Breast epithelium (tissue), 4 donors: ENCODE results near the gene EFNA3. TPM values are rescaled to one million over a fixed set of nuclear protein-coding genes. Genes with fewer than 3 reads are reported as not detected.

Source experiments
- DNase-seq, 2 donors: peaks; one replicate each; pipeline ENCODE4 v3.0.0-alpha.2; 2019; ENCODE audit warnings: low spot score in 2 of 2
- H3K27ac ChIP-seq, 2 donors: fragments of 200-600 bp; sonication (generic) in 1 of 2; one replicate each; pipeline ENCODE4 v1.5.1; 2016 to 2019; ENCODE audit warnings: mild to moderate bottlenecking in 1 of 2
- H3K27me3 ChIP-seq, 2 donors: fragments of 200-600 bp; sonication (generic) in 1 of 2; one replicate each; pipeline versions ENCODE4 v1.5.1 to v1.6.0; 2017 to 2019; ENCODE audit warnings: control low read depth in 1 of 2, mild to moderate bottlenecking in 1 of 2
- H3K36me3 ChIP-seq: fragments of 200-600 bp; one replicate; pipeline ENCODE4 v1.5.1; 2019
- H3K4me1 ChIP-seq, 2 donors: fragments of 200-600 bp; sonication (generic); one replicate each; pipeline ENCODE4 v1.5.1; 2016 to 2019; ENCODE audit warnings: control low read depth in 1 of 2
- H3K4me3 ChIP-seq, 3 donors: fragments of 200-600 bp; sonication (generic); 1 replicate in 2 of 3; 2 replicates in 1 of 3; pipeline ENCODE4 v1.5.1; 2016 to 2019; ENCODE audit warnings: mild to moderate bottlenecking in 3 of 3, moderate library complexity in 2 of 3
- H3K9me3 ChIP-seq, 2 donors: fragments of 200-600 bp; sonication (generic) in 1 of 2; one replicate each; pipeline ENCODE4 v1.5.1; 2016 to 2019; ENCODE audit warnings: control low read depth in 1 of 2
- POLR2A ChIP-seq: fragments of 450-650 bp; IDR thresholded peaks from one replicate; pipeline ENCODE4 v1.6.1; 2016; ENCODE audit warnings: antibody characterized with exemption, mild to moderate bottlenecking, moderate library complexity
- POLR2AphosphoS5 ChIP-seq, 3 donors: sonication (generic); formaldehyde crosslinking; IDR thresholded peaks; one replicate each; pipeline ENCODE4 v1.6.1; 2017; ENCODE audit warnings: antibody characterized with exemption in 3 of 3
- intact Hi-C: fragments of 100-400 bp; cut with DNase I; formaldehyde crosslinking; loops from one replicate; pipeline ENCODE4 v1.15.1; 2023; ENCODE audit warnings: low total_unique reads
- total RNA-seq, 3 donors: library from RNA; depleted of rRNA; stranded (reverse); fragments of >200 nt; gene quantifications; one replicate each; pipeline ENCODE4 v1.1.0, GENCODE V29; 2016
- TF ChIP-seq, protein P1 (sequence below), 3 donors: fragments of 450-650 bp; IDR thresholded peaks; one replicate each; pipeline ENCODE4 v1.5.1; 2016 to 2017; ENCODE audit warnings: antibody characterized with exemption in 3 of 3, mild to moderate bottlenecking in 3 of 3, moderate library complexity in 3 of 3

The EFNA3 gene
- total RNA-seq, 3 donors from 2014 or later: 1.6 to 7.2 (median 6.6) TPM

GRCh38 chr1:155079210-155079486, 511 bp downstream of the EFNA3 start:
- H3K27ac ChIP-seq: peak overlapping the region; percentile 57 to 81
- intact Hi-C loops: no loop called here
- peaks cover 29 to 40% of the 10 kb centered on the region in 2 donors for H3K4me1 ChIP-seq
- no peaks in the 10 kb centered on the region for H3K9me3 ChIP-seq
- H3K36me3 ChIP-seq: no peaks in the 10 kb centered on the region
- DNase-seq: no peak
- H3K27me3 ChIP-seq: peaks cover 16 to 26% of the 10 kb centered on the region in 2 donors
- TF ChIP-seq, protein P1, sequence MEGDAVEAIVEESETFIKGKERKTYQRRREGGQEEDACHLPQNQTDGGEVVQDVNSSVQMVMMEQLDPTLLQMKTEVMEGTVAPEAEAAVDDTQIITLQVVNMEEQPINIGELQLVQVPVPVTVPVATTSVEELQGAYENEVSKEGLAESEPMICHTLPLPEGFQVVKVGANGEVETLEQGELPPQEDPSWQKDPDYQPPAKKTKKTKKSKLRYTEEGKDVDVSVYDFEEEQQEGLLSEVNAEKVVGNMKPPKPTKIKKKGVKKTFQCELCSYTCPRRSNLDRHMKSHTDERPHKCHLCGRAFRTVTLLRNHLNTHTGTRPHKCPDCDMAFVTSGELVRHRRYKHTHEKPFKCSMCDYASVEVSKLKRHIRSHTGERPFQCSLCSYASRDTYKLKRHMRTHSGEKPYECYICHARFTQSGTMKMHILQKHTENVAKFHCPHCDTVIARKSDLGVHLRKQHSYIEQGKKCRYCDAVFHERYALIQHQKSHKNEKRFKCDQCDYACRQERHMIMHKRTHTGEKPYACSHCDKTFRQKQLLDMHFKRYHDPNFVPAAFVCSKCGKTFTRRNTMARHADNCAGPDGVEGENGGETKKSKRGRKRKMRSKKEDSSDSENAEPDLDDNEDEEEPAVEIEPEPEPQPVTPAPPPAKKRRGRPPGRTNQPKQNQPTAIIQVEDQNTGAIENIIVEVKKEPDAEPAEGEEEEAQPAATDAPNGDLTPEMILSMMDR (IDR thresholded peaks at IDR 0.05): no peak
- TF ChIP-seq POLR2AphosphoS5 (IDR thresholded peaks at IDR 0.05) (no peak), POLR2A (no peak)
- peak overlapping the region; percentile 31 to 82 (median 63) for H3K4me3 ChIP-seq

GRCh38 chr1:155079487-155080311, 1.1 kb downstream of the EFNA3 start:
- intact Hi-C loops: no loop called here
- Histone ChIP-seq H3K27ac (peak overlapping the region; percentile 57 to 81), H3K9me3 (no peaks in the 10 kb centered on the region)

GRCh38 chr1:155080312-155081228, 1.9 kb downstream of the EFNA3 start:
- TF ChIP-seq POLR2AphosphoS5 (IDR thresholded peaks at IDR 0.05) (no peak), POLR2A (no peak)
- TF ChIP-seq, protein P1 (IDR thresholded peaks at IDR 0.05): no peak
- H3K36me3 ChIP-seq: no peaks in the 10 kb centered on the region
- no peaks in the 10 kb centered on the region for H3K9me3 ChIP-seq
- H3K27ac ChIP-seq: peak overlapping the region; percentile 54 to 56
- peaks cover 16 to 26% of the 10 kb centered on the region in 2 donors for H3K27me3 ChIP-seq
- intact Hi-C loops: no loop called here
- no peak for DNase-seq
- H3K4me1 ChIP-seq: peaks cover 32 to 40% of the 10 kb centered on the region in 2 donors
- H3K4me3 ChIP-seq: peak overlapping the region in 2 of 3 donors; percentile 63 to 82

More at GRCh38 chr1:155079487-155080311, 1.1 kb downstream of the EFNA3 start:
- no peak for TF ChIP-seq POLR2AphosphoS5 (IDR thresholded peaks at IDR 0.05)
- TF ChIP-seq POLR2A: no peak
- TF ChIP-seq, protein P1 (IDR thresholded peaks at IDR 0.05): no peak
- no peak for DNase-seq
- Histone ChIP-seq H3K27me3 (peaks cover 16 to 26% of the 10 kb centered on the region in 2 donors), H3K36me3 (no peaks in the 10 kb centered on the region), H3K4me1 (peaks cover 32 to 40% of the 10 kb centered on the region in 2 donors), H3K4me3 (peak overlapping the region; percentile 4 to 82 (median 63))

DNA sequence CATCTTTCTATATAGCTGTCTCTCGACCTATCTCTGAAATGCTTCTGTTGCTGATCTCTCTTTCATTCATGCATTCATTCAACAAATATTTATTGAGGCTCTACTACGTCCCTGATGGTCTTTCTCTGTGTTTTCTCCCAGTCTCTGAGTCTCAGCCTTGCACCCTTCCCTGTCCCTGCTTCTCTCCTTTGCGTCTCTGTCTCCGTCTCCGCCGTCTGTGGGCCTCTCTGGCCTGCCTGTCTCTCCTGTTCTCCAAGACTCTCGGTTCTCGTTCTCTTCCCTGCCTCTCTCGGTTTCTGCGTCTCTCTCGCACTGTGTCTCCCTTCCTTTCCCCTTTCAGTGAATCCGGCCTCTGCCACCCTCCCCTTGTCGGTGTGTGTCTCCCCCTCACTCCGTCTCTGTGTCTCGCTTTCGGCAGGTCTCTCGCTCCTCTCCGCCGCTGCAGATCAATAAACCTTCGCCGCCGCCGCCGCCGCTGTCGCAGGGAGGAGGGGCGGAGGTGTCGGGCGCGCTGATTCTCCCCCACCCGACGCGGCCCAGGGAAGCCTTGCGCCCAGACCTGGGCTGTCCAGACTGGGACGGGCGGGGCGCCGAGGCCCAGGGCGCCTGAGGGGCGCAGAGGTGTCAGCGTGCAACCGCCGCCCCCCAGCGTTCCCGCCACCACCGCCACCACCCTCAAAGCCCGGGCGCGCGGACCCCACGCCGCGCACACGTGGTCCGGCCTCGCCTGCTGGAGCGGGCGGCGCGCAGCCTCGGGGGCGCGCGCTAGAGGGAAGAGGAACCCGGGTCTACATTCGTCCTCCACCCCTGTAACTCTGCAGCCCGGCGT, 3.0 kb downstream of the EFNA3 start:
- H3K9me3 ChIP-seq: no peaks in the 10 kb centered on the region
- DNase-seq: no peak
- H3K27ac ChIP-seq: peak overlapping the region; percentile 94 to 98
- no peak for TF ChIP-seq POLR2A
- peak in 1 of 3 donors; percentile 20 for TF ChIP-seq POLR2AphosphoS5 (IDR thresholded peaks at IDR 0.05)
- H3K27me3 ChIP-seq: peaks cover 16 to 26% of the 10 kb centered on the region in 2 donors
- intact Hi-C loops: no loop called here
- peak overlapping the region; percentile 3 to 82 (median 63) for H3K4me3 ChIP-seq
- no peaks in the 10 kb centered on the region for H3K36me3 ChIP-seq
- peaks cover 32 to 45% of the 10 kb centered on the region in 2 donors for H3K4me1 ChIP-seq
